Natural killer cell treated with Interleukin-12 subunit alpha and Interleukin-12 subunit beta and Interleukin-15 and Interleukin-18, amount 100 ng/mL, for 72 hours (primary cell): ENCODE measurements around the gene SEMA6B. TPM values are rescaled to one million over a fixed set of nuclear protein-coding genes. Genes with fewer than 3 reads are reported as not detected.
"Not testable (repeated sequence)": the region's sequence is repeated elsewhere in the genome, so short reads cannot be mapped to it uniquely, and the experiment has no call there.

Source experiments
- ATAC-seq, 2 donors: fragments of 150-1000 bp; cut with Tn5 transposase in 1 of 2; sonication (Bioruptor Pico), chemical (Tn5 transposase) in 1 of 2; 2 replicates each; pipeline ENCODE4 v1.10.0; 2021
- DNase-seq: peaks from one replicate; pipeline ENCODE4 v3.0.0; 2022; ENCODE audit warnings: low spot score
- H3K27ac Mint-ChIP-seq, 2 donors: 1 replicate in 1 of 2; 2 replicates in 1 of 2; pipeline ENCODE4 v1.8.0; 2022; ENCODE audit warnings: mixed read lengths in 2 of 2, mild to moderate bottlenecking in 1 of 2, moderate library complexity in 1 of 2
- H3K27me3 Mint-ChIP-seq, 2 donors: 1 replicate in 1 of 2; 2 replicates in 1 of 2; pipeline ENCODE4 v1.8.0; 2022; ENCODE audit warnings: mixed read lengths in 2 of 2
- H3K36me3 Mint-ChIP-seq: one replicate; pipeline ENCODE4 v1.8.0; 2022; ENCODE audit warnings: mixed read lengths
- H3K4me1 Mint-ChIP-seq, 2 donors: 1 replicate in 1 of 2; 2 replicates in 1 of 2; pipeline ENCODE4 v1.8.0; 2022; ENCODE audit warnings: low read depth in 2 of 2, mixed read lengths in 2 of 2, mild to moderate bottlenecking in 1 of 2
- H3K4me3 Mint-ChIP-seq: one replicate; pipeline ENCODE4 v1.8.0; 2022; ENCODE audit warnings: mixed read lengths
- H3K9me3 Mint-ChIP-seq: 2 replicates; pipeline ENCODE4 v1.8.0; 2022; ENCODE audit warnings: mixed read lengths
- total RNA-seq, 2 donors: library from RNA; stranded (reverse); gene quantifications; one replicate each; pipeline ENCODE4 v1.2.3, GENCODE V29; 2022

Gene SEMA6B
- total RNA-seq, 2 donors from 2014 or later: 0.14 TPM; not detected in 1

GRCh38 chr19:4596033-4596904 lies 36.8 kb upstream of the SEMA6B start:
- no peak for DNase-seq
- ATAC-seq: no peak
- H3K4me1 Mint-ChIP-seq: peaks cover 8 to 10% of the 10 kb centered on the region in 2 donors
- peaks cover 6 to 15% of the 10 kb centered on the region in 2 donors for H3K27me3 Mint-ChIP-seq
- no peaks in the 10 kb centered on the region for H3K36me3 Mint-ChIP-seq
- no peak overlapping the region for H3K27ac Mint-ChIP-seq
- no peaks in the 10 kb centered on the region for H3K9me3 Mint-ChIP-seq
- H3K4me3 Mint-ChIP-seq: no peak overlapping the region

- H3K4me3 Mint-ChIP-seq, H3K27ac Mint-ChIP-seq, ATAC-seq, H3K36me3 Mint-ChIP-seq, DNase-seq, H3K4me1 Mint-ChIP-seq, H3K9me3 Mint-ChIP-seq: not testable (repeated sequence)
- peaks cover 8 to 18% of the 10 kb centered on the region in 2 donors for H3K27me3 Mint-ChIP-seq
Observed at GRCh38 chr19:4595158-4595557, 35.7 kb upstream of the SEMA6B start.

- H3K9me3 Mint-ChIP-seq: no peaks in the 10 kb centered on the region
- no peak for DNase-seq
- H3K27ac Mint-ChIP-seq: no peak overlapping the region
- peaks cover 8 to 18% of the 10 kb centered on the region in 2 donors for H3K27me3 Mint-ChIP-seq
- no peaks in the 10 kb centered on the region for H3K36me3 Mint-ChIP-seq
- ATAC-seq: no peak
- H3K4me3 Mint-ChIP-seq: no peak overlapping the region
- H3K4me1 Mint-ChIP-seq: peaks cover 8% of the 10 kb centered on the region in 2 donors
Observed at GRCh38 chr19:4594201-4594600, 34.7 kb upstream of the SEMA6B start.

- Mint-ChIP-seq H3K27ac (no peak overlapping the region), H3K36me3 (no peaks in the 10 kb centered on the region), H3K27me3 (peaks cover 8 to 16% of the 10 kb centered on the region in 2 donors), H3K4me1 (peaks cover 5 to 7% of the 10 kb centered on the region in 2 donors), H3K9me3 (no peaks in the 10 kb centered on the region), H3K4me3 (no peak overlapping the region)
- no peak for ATAC-seq
- no peak for DNase-seq
Observed at GRCh38 chr19:4593409-4593851, 33.9 kb upstream of the SEMA6B start.

- Mint-ChIP-seq H3K36me3 (no peaks in the 10 kb centered on the region), H3K27me3 (peaks cover 8 to 16% of the 10 kb centered on the region in 2 donors), H3K4me1 (peaks cover 4% of the 10 kb centered on the region in 2 donors), H3K4me3 (no peak overlapping the region), H3K27ac (no peak overlapping the region), H3K9me3 (no peaks in the 10 kb centered on the region)
- DNase-seq (no peak), ATAC-seq (no peak)
Observed at GRCh38 chr19:4592445-4592844, 33.0 kb upstream of the SEMA6B start.

GRCh38 chr19:4591320-4591719 lies 31.8 kb upstream of the SEMA6B start:
- Mint-ChIP-seq H3K27me3 (peaks cover 8 to 10% of the 10 kb centered on the region in 2 donors), H3K27ac (no peak overlapping the region)

GRCh38 chr19:4590559-4590958 lies 31.1 kb upstream of the SEMA6B start:
- Mint-ChIP-seq H3K9me3 (no peaks in the 10 kb centered on the region), H3K27me3 (peaks cover 15 to 16% of the 10 kb centered on the region in 2 donors), H3K36me3 (peaks cover 6% of the 10 kb centered on the region), H3K4me1 (no peaks in the 10 kb centered on the region), H3K27ac (no peak overlapping the region), H3K4me3 (no peak overlapping the region)
- DNase-seq (no peak), ATAC-seq (no peak)

More at GRCh38 chr19:4591320-4591719, 31.8 kb upstream of the SEMA6B start:
- H3K4me1 Mint-ChIP-seq: no peaks in the 10 kb centered on the region
- ATAC-seq (no peak), DNase-seq (no peak)
- no peak overlapping the region for H3K4me3 Mint-ChIP-seq
- H3K36me3 Mint-ChIP-seq: no peaks in the 10 kb centered on the region
- H3K9me3 Mint-ChIP-seq: no peaks in the 10 kb centered on the region

GRCh38 chr19:4589579-4590410 lies 30.3 kb upstream of the SEMA6B start:
- peaks cover 6% of the 10 kb centered on the region for H3K36me3 Mint-ChIP-seq
- ATAC-seq (no peak), DNase-seq (no peak)
- H3K27me3 Mint-ChIP-seq: peaks cover 15 to 18% of the 10 kb centered on the region in 2 donors
- H3K4me3 Mint-ChIP-seq: no peak overlapping the region
- no peak overlapping the region for H3K27ac Mint-ChIP-seq
- no peaks in the 10 kb centered on the region for H3K9me3 Mint-ChIP-seq
- H3K4me1 Mint-ChIP-seq: no peaks in the 10 kb centered on the region

- no peak overlapping the region for H3K27ac Mint-ChIP-seq
- no peaks in the 10 kb centered on the region for H3K9me3 Mint-ChIP-seq
- ATAC-seq (no peak), DNase-seq (no peak)
- H3K36me3 Mint-ChIP-seq: peaks cover 6% of the 10 kb centered on the region
- no peak overlapping the region for H3K4me3 Mint-ChIP-seq
- peaks cover 18 to 19% of the 10 kb centered on the region in 2 donors for H3K27me3 Mint-ChIP-seq
- no peaks in the 10 kb centered on the region for H3K4me1 Mint-ChIP-seq
Observed at GRCh38 chr19:4588291-4588761, 28.8 kb upstream of the SEMA6B start.

- Mint-ChIP-seq H3K27me3 (peaks cover 18 to 21% of the 10 kb centered on the region in 2 donors), H3K4me1 (peaks cover 0 to under 1% of the 10 kb centered on the region in 2 donors), H3K36me3 (peaks cover 6% of the 10 kb centered on the region), H3K9me3 (no peaks in the 10 kb centered on the region), H3K4me3 (no peak overlapping the region), H3K27ac (no peak overlapping the region)
- DNase-seq (no peak), ATAC-seq (no peak)
Observed at GRCh38 chr19:4587527-4587926, 28.0 kb upstream of the SEMA6B start.

GRCh38 chr19:4586691-4587090 lies 27.2 kb upstream of the SEMA6B start:
- Mint-ChIP-seq H3K27ac (no peak overlapping the region), H3K36me3 (peaks cover 6% of the 10 kb centered on the region), H3K9me3 (no peaks in the 10 kb centered on the region), H3K4me1 (peaks cover 3 to 6% of the 10 kb centered on the region in 2 donors), H3K27me3 (peaks cover 23 to 27% of the 10 kb centered on the region in 2 donors), H3K4me3 (no peak overlapping the region)
- DNase-seq (no peak), ATAC-seq (no peak)

- DNase-seq (no peak), ATAC-seq (no peak)
- H3K36me3 Mint-ChIP-seq: peaks cover 6% of the 10 kb centered on the region
- H3K27ac Mint-ChIP-seq: no peak overlapping the region
- peaks cover 19 to 24% of the 10 kb centered on the region in 2 donors for H3K27me3 Mint-ChIP-seq
- peaks cover 3 to 6% of the 10 kb centered on the region in 2 donors for H3K4me1 Mint-ChIP-seq
- H3K4me3 Mint-ChIP-seq: no peak overlapping the region
- no peaks in the 10 kb centered on the region for H3K9me3 Mint-ChIP-seq
Observed at GRCh38 chr19:4586245-4586644, 26.8 kb upstream of the SEMA6B start.

- ATAC-seq (no peak), DNase-seq (no peak)
- H3K27me3 Mint-ChIP-seq: peaks cover 19 to 22% of the 10 kb centered on the region in 2 donors
- no peak overlapping the region for H3K27ac Mint-ChIP-seq
- H3K36me3 Mint-ChIP-seq: peaks cover 6% of the 10 kb centered on the region
- no peak overlapping the region for H3K4me3 Mint-ChIP-seq
- peaks cover 3 to 6% of the 10 kb centered on the region in 2 donors for H3K4me1 Mint-ChIP-seq
- no peaks in the 10 kb centered on the region for H3K9me3 Mint-ChIP-seq
Observed at GRCh38 chr19:4585556-4585955, 26.1 kb upstream of the SEMA6B start.
